H9 (cell line): ENCODE results near the gene RNF148. TPM values are rescaled to one million over a fixed set of nuclear protein-coding genes. Genes with fewer than 3 reads are reported as not detected.

Experiments
- DNase-seq: peaks from one replicate; pipeline ENCODE4 v3.0.0-alpha.2; 2017
- H2AFZ ChIP-seq: one replicate; pipeline ENCODE4 v1.6.1; 2013; ENCODE audit warnings: mild to moderate bottlenecking, low read length, control low read depth, moderate library complexity
- H2AK5ac ChIP-seq: 2 replicates; pipeline ENCODE4 v1.6.1; 2013; ENCODE audit warnings: low read length, control low read depth, mixed read lengths; ENCODE audit not compliant: insufficient read length
- H2BK120ac ChIP-seq: one replicate; pipeline ENCODE4 v1.6.1; 2013; ENCODE audit warnings: low read depth, mild to moderate bottlenecking, low read length, control low read depth, inconsistent platforms; ENCODE audit not compliant: poor library complexity, severe bottlenecking
- H2BK12ac ChIP-seq: 2 replicates; pipeline ENCODE4 v1.6.1; 2013; ENCODE audit warnings: low read length, control low read depth, mixed read lengths, low read depth; ENCODE audit not compliant: insufficient read length
- H2BK15ac ChIP-seq: 2 replicates; pipeline ENCODE4 v1.6.1; 2013; ENCODE audit warnings: low read depth, low read length, control low read depth
- H2BK20ac ChIP-seq: one replicate; pipeline ENCODE4 v1.6.1; 2013; ENCODE audit warnings: low read depth, mild to moderate bottlenecking, low read length, control low read depth, inconsistent platforms; ENCODE audit not compliant: poor library complexity, severe bottlenecking
- H2BK5ac ChIP-seq: 2 replicates; pipeline ENCODE4 v1.6.1; 2013; ENCODE audit warnings: low read length, control low read depth, mixed read lengths; ENCODE audit not compliant: insufficient read length
- H3K14ac ChIP-seq: 2 replicates; pipeline ENCODE4 v1.6.1; 2013; ENCODE audit warnings: low read length, control low read depth; ENCODE audit not compliant: insufficient read depth
- H3K18ac ChIP-seq: 2 replicates; pipeline ENCODE4 v1.6.1; 2013; ENCODE audit warnings: low read depth, mild to moderate bottlenecking, mixed read lengths, low read length, control low read depth; ENCODE audit not compliant: insufficient read length
- H3K23ac ChIP-seq: 2 replicates; pipeline ENCODE4 v1.6.1; 2013; ENCODE audit warnings: low read length, control low read depth, mixed read lengths, low read depth; ENCODE audit not compliant: insufficient read length
- H3K23me2 ChIP-seq: 2 replicates; pipeline ENCODE4 v1.6.1; 2013; ENCODE audit warnings: low read depth, mild to moderate bottlenecking, mixed read lengths, low read length, control low read depth; ENCODE audit not compliant: insufficient read length, poor library complexity, severe bottlenecking
- H3K27ac ChIP-seq: 2 replicates; pipeline ENCODE4 v1.5.1; 2013; ENCODE audit warnings: low read length, control low read depth, mixed read lengths, low read depth; ENCODE audit not compliant: insufficient read length
- H3K27me3 ChIP-seq: 2 replicates; pipeline ENCODE4 v1.6.1; 2013; ENCODE audit warnings: low read length, control low read depth, inconsistent platforms; ENCODE audit not compliant: insufficient read depth
- H3K4ac ChIP-seq: 2 replicates; pipeline ENCODE4 v1.6.1; 2013; ENCODE audit warnings: low read depth, mild to moderate bottlenecking, control low read depth, inconsistent platforms, low read length, moderate library complexity
- H3K4me1 ChIP-seq: 2 replicates; pipeline ENCODE4 v1.6.1; 2013; ENCODE audit warnings: low read length, control low read depth, inconsistent platforms; ENCODE audit not compliant: insufficient read depth
- H3K4me2 ChIP-seq: 2 replicates; pipeline ENCODE4 v1.6.1; 2013; ENCODE audit warnings: low read length, control low read depth, mixed read lengths; ENCODE audit not compliant: insufficient read length, insufficient read depth
- H3K56ac ChIP-seq: 2 replicates; pipeline ENCODE4 v1.6.1; 2013; ENCODE audit warnings: low read depth, mild to moderate bottlenecking, mixed read lengths, low read length, control low read depth; ENCODE audit not compliant: insufficient read length
- H3K79me1 ChIP-seq: 2 replicates; pipeline ENCODE4 v1.6.1; 2013; ENCODE audit warnings: low read depth, mild to moderate bottlenecking, moderate library complexity, low read length, control low read depth, inconsistent platforms; ENCODE audit not compliant: insufficient read depth, poor library complexity, severe bottlenecking
- H3K79me2 ChIP-seq: 2 replicates; pipeline ENCODE4 v1.6.1; 2013; ENCODE audit warnings: low read length, control low read depth, inconsistent platforms; ENCODE audit not compliant: insufficient read depth
- H3K9ac ChIP-seq: 2 replicates; pipeline ENCODE4 v1.6.1; 2013; ENCODE audit warnings: low read length, control low read depth, mixed read lengths; ENCODE audit not compliant: insufficient read length; ENCODE audit errors: extremely low read depth
- H3K9me3 ChIP-seq: one replicate; pipeline ENCODE4 v1.6.1; 2013; ENCODE audit warnings: low read depth, low read length, inconsistent platforms; ENCODE audit not compliant: control insufficient read depth
- H3T11ph ChIP-seq: one replicate; pipeline ENCODE4 v1.6.1; 2013; ENCODE audit warnings: mild to moderate bottlenecking, low read length, control low read depth, inconsistent platforms
- H4K20me1 ChIP-seq: one replicate; pipeline ENCODE4 v1.6.1; 2013; ENCODE audit not compliant: control insufficient read depth, insufficient read length, insufficient read depth
- H4K5ac ChIP-seq: 2 replicates; pipeline ENCODE4 v1.6.1; 2013; ENCODE audit warnings: low read depth, mild to moderate bottlenecking, mixed read lengths, low read length, control low read depth; ENCODE audit not compliant: insufficient read length
- H4K8ac ChIP-seq: replicated peaks from 2 replicates; pipeline ENCODE4 v1.6.1; 2013; ENCODE audit warnings: low read length, control low read depth, mixed read lengths, low read depth; ENCODE audit not compliant: insufficient read length
- H4K91ac ChIP-seq: 2 replicates; pipeline ENCODE4 v1.6.1; 2013; ENCODE audit warnings: low read depth, mild to moderate bottlenecking, moderate library complexity, mixed read lengths, low read length, control low read depth; ENCODE audit not compliant: insufficient read length
- H3K27ac Mint-ChIP-seq, 3 experiments: 2 replicates in 2 of 3; 3 replicates in 1 of 3; pipeline ENCODE4 v1.8.0; 2020 to 2021; ENCODE audit warnings: mixed read lengths in 3 of 3, mild to moderate bottlenecking in 1 of 3, moderate library complexity in 1 of 3
- H3K27me3 Mint-ChIP-seq: 2 replicates; pipeline ENCODE4 v1.8.0; 2021; ENCODE audit warnings: low read depth, mild to moderate bottlenecking, moderate library complexity, mixed read lengths
- H3K36me3 Mint-ChIP-seq, 3 experiments: 2 replicates in 2 of 3; 3 replicates in 1 of 3; pipeline ENCODE4 v1.8.0; 2020 to 2021; ENCODE audit warnings: low read depth in 3 of 3, mixed read lengths in 3 of 3; ENCODE audit not compliant: insufficient read depth in 1 of 3
- H3K4me1 Mint-ChIP-seq, 2 experiments: 2 replicates each; pipeline ENCODE4 v1.8.0; 2020; ENCODE audit warnings: mixed read lengths in 2 of 2
- H3K4me3 Mint-ChIP-seq, 2 experiments: 2 replicates in 1 of 2; 3 replicates in 1 of 2; pipeline ENCODE4 v1.8.0; 2020 to 2021; ENCODE audit warnings: mild to moderate bottlenecking in 2 of 2, mixed read lengths in 2 of 2, moderate library complexity in 1 of 2
- H3K9me3 Mint-ChIP-seq, 2 experiments: 2 replicates in 1 of 2; 3 replicates in 1 of 2; pipeline ENCODE4 v1.8.0; 2020; ENCODE audit warnings: mild to moderate bottlenecking in 2 of 2, mixed read lengths in 2 of 2, moderate library complexity in 1 of 2
- WGBS: extraction: QIAGEN DNeasy Blood & Tissue Kit; methylation state at CpG from one replicate; pipeline ENCODE4 v1.1.7; 2013; ENCODE audit warnings: missing lambda C conversion rate, low lambda C conversion rate, mixed read lengths; ENCODE audit not compliant: insufficient read length; ENCODE audit errors: extremely low coverage; 5-methylcytosine and 5-hydroxymethylcytosine counted together
- total RNA-seq: library from RNA; stranded (reverse); gene quantifications from 2 replicates; pipeline ENCODE4 v1.2.1, GENCODE V29; 2021
- TF ChIP-seq, protein P1 (sequence below): fragments of 200-600 bp; sonication (generic); conservative IDR thresholded peaks from 3 replicates; pipeline ENCODE4 v1.8.0; 2021; ENCODE audit warnings: antibody characterized with exemption, mild to moderate bottlenecking

RNF148 gene
- total RNA-seq, 1 experiment from 2014 or later: 0.39 TPM

GRCh38 chr7:122675011-122675410 lies 27.7 kb downstream of the RNF148 start:
- Histone ChIP-seq H2BK120ac (no peak overlapping the region), H2AK5ac (peak overlapping the region; percentile 47), H3K79me2 (0 out of 2 replicates have a peak, but pooled peaks cover 2% of the 10 kb centered on the region), H4K91ac (no peak overlapping the region), H3K4me1 (peaks cover 25% of the 10 kb centered on the region; the same call in 1 of the 2 replicates), H3K56ac (no peak overlapping the region), H3K14ac (no peak overlapping the region), H2BK5ac (no peak overlapping the region), H4K20me1 (no peaks in the 10 kb centered on the region), H2BK12ac (no peak overlapping the region), H3K27ac (no peak overlapping the region), H3K23ac (no peak overlapping the region), H2AFZ (no peak overlapping the region), H3K4ac (no peak overlapping the region), H4K8ac (no peak overlapping the region), H3K79me1 (no peaks in the 10 kb centered on the region), H3K18ac (no peak overlapping the region), H3K23me2 (no peaks in the 10 kb centered on the region), H2BK15ac (no peak overlapping the region), H3K9ac (no peak overlapping the region), H3K9me3 (no peaks in the 10 kb centered on the region), H3K4me2 (no peak overlapping the region), H2BK20ac (no peak overlapping the region), H3T11ph (no peak overlapping the region), H4K5ac (no peak overlapping the region), H3K27me3 (no peaks in the 10 kb centered on the region)
- no peak for DNase-seq
- TF ChIP-seq, protein P1, sequence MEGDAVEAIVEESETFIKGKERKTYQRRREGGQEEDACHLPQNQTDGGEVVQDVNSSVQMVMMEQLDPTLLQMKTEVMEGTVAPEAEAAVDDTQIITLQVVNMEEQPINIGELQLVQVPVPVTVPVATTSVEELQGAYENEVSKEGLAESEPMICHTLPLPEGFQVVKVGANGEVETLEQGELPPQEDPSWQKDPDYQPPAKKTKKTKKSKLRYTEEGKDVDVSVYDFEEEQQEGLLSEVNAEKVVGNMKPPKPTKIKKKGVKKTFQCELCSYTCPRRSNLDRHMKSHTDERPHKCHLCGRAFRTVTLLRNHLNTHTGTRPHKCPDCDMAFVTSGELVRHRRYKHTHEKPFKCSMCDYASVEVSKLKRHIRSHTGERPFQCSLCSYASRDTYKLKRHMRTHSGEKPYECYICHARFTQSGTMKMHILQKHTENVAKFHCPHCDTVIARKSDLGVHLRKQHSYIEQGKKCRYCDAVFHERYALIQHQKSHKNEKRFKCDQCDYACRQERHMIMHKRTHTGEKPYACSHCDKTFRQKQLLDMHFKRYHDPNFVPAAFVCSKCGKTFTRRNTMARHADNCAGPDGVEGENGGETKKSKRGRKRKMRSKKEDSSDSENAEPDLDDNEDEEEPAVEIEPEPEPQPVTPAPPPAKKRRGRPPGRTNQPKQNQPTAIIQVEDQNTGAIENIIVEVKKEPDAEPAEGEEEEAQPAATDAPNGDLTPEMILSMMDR: no peak
- Mint-ChIP-seq H3K27ac (no peak overlapping the region), H3K4me3 (no peak overlapping the region), H3K36me3 (peaks cover 7 to 9% (median 9%) of the 10 kb centered on the region in 3 experiments; a peak in 6 of 7 replicates), H3K4me1 (peaks cover 57 to 59% of the 10 kb centered on the region in 2 experiments), H3K9me3 (peaks cover 7 to 11% of the 10 kb centered on the region in 2 experiments), H3K27me3 (no peaks in the 10 kb centered on the region; the same call in 1 of the 2 replicates)
- no CpG with 5 or more reads among the region's 7 CpGs for WGBS
